WTC11 (cell line): ENCODE data around the gene COG1. TPM values are rescaled to one million over a fixed set of nuclear protein-coding genes. Genes with fewer than 3 reads are reported as not detected.

Source experiments
- ATAC-seq: fragments of 200-7000 bp; cut with Tn5 transposase; 2 replicates; pipeline ENCODE4 v1.10.0; 2021; ENCODE audit warnings: mild to moderate bottlenecking, moderate library complexity
- CTCF ChIA-PET: fragments of 300-600 bp; sonication (Branson Sonifier 250); formaldehyde crosslinking; loops from one replicate; lab custom pipeline; 2021; ENCODE audit warnings: antibody characterized with exemption; lab: Charles Lee
- POLR2A ChIA-PET: fragments of 350-600 bp; sonication (Branson Sonifier 250); formaldehyde crosslinking; loops from one replicate; lab custom pipeline; 2021; ENCODE audit warnings: antibody characterized with exemption; lab: Charles Lee
- DNase-seq: peaks from one replicate; pipeline ENCODE4 v3.0.0; 2021; ENCODE audit warnings: low spot score
- H3K27ac Mint-ChIP-seq: 2 replicates; pipeline ENCODE4 v1.8.0; 2021; ENCODE audit warnings: mixed read lengths
- H3K27me3 Mint-ChIP-seq: 2 replicates; pipeline ENCODE4 v1.8.0; 2021; ENCODE audit warnings: low read depth, mild to moderate bottlenecking, moderate library complexity, mixed read lengths
- H3K36me3 Mint-ChIP-seq: 2 replicates; pipeline ENCODE4 v1.8.0; 2021; ENCODE audit warnings: mixed read lengths
- H3K4me1 Mint-ChIP-seq: 2 replicates; pipeline ENCODE4 v1.8.0; 2022; ENCODE audit warnings: mixed read lengths
- H3K4me3 Mint-ChIP-seq: 2 replicates; pipeline ENCODE4 v1.8.0; 2021; ENCODE audit warnings: mild to moderate bottlenecking, moderate library complexity, mixed read lengths
- H3K9me3 Mint-ChIP-seq: 2 replicates; pipeline ENCODE4 v1.8.0; 2021; ENCODE audit warnings: mixed read lengths
- AFF4 ChIP-seq: sonication (generic); formaldehyde crosslinking; IDR thresholded peaks from 2 replicates; pipeline ENCODE4 v1.8.1; 2023; ENCODE audit warnings: mild to moderate bottlenecking, missing genetic modification reagents, borderline replicate concordance
- CREM ChIP-seq: sonication (generic); formaldehyde crosslinking; IDR thresholded peaks from 2 replicates; pipeline ENCODE4 v1.8.1; 2022; ENCODE audit warnings: mild to moderate bottlenecking, missing genetic modification reagents, moderate library complexity
- EMX1 ChIP-seq: fragments of 250-450 bp; sonication (Bioruptor Pico); IDR thresholded peaks from 2 replicates; pipeline ENCODE4 v1.8.0; 2021; ENCODE audit warnings: mild to moderate bottlenecking
- ESRRA ChIP-seq: sonication (generic); formaldehyde crosslinking; IDR thresholded peaks from 2 replicates; pipeline ENCODE4 v1.8.1; 2022; ENCODE audit warnings: mild to moderate bottlenecking, missing genetic modification reagents, borderline replicate concordance
- FOXJ3 ChIP-seq: sonication (generic); formaldehyde crosslinking; IDR thresholded peaks from 2 replicates; pipeline ENCODE4 v1.9.0; 2021; ENCODE audit warnings: missing genetic modification reagents, mild to moderate bottlenecking, borderline replicate concordance
- FOXK1 ChIP-seq: sonication (generic); formaldehyde crosslinking; IDR thresholded peaks from 2 replicates; pipeline ENCODE4 v1.8.0; 2022; ENCODE audit warnings: mild to moderate bottlenecking, moderate library complexity, missing genetic modification reagents
- GABPB1 ChIP-seq: sonication (generic); formaldehyde crosslinking; IDR thresholded peaks from 2 replicates; pipeline ENCODE4 v1.8.1; 2023; ENCODE audit warnings: mild to moderate bottlenecking, missing genetic modification reagents
- GRHL2 ChIP-seq: fragments of 250-450 bp; sonication (Bioruptor Pico); IDR thresholded peaks from 2 replicates; pipeline ENCODE4 v1.8.0; 2022; ENCODE audit warnings: mild to moderate bottlenecking, moderate library complexity; ENCODE audit not compliant: insufficient replicate concordance, severe bottlenecking
- GTF2I ChIP-seq: fragments of 250-450 bp; sonication (Bioruptor Pico); conservative IDR thresholded peaks from 2 replicates; pipeline ENCODE4 v1.4.0; 2021; ENCODE audit warnings: mild to moderate bottlenecking
- IRF2 ChIP-seq: sonication (generic); formaldehyde crosslinking; IDR thresholded peaks from 2 replicates; pipeline ENCODE4 v1.8.0; 2022; ENCODE audit warnings: low read depth, missing genetic modification reagents, borderline replicate concordance
- JUN ChIP-seq: sonication (generic); formaldehyde crosslinking; IDR thresholded peaks from 2 replicates; pipeline ENCODE4 v1.8.0; 2023; ENCODE audit warnings: mild to moderate bottlenecking, missing genetic modification reagents
- KAT7 ChIP-seq: sonication (generic); formaldehyde crosslinking; IDR thresholded peaks from 2 replicates; pipeline ENCODE4 v1.8.1; 2023; ENCODE audit warnings: missing genetic modification reagents, mild to moderate bottlenecking, borderline replicate concordance
- NFE2L1 ChIP-seq: sonication (generic); formaldehyde crosslinking; IDR thresholded peaks from 2 replicates; pipeline ENCODE4 v1.8.1; 2023; ENCODE audit warnings: missing genetic modification reagents
- PRDM15 ChIP-seq: sonication (generic); formaldehyde crosslinking; IDR thresholded peaks from 2 replicates; pipeline ENCODE4 v1.8.0; 2022; ENCODE audit warnings: missing genetic modification reagents
- SOX15 ChIP-seq: fragments of 250-450 bp; sonication (Bioruptor Pico); IDR thresholded peaks from 2 replicates; pipeline ENCODE4 v1.9.0; 2021; ENCODE audit warnings: mild to moderate bottlenecking
- ZNF263 ChIP-seq: sonication (generic); formaldehyde crosslinking; IDR thresholded peaks from 2 replicates; pipeline ENCODE4 v1.8.1; 2022; ENCODE audit warnings: low read depth, mild to moderate bottlenecking, moderate library complexity, missing genetic modification reagents
- ZNF281 ChIP-seq: sonication (generic); formaldehyde crosslinking; IDR thresholded peaks from 2 replicates; pipeline ENCODE4 v1.8.0; 2023; ENCODE audit warnings: mild to moderate bottlenecking, missing genetic modification reagents
- total RNA-seq: library from RNA; stranded (reverse); gene quantifications from 3 replicates; pipeline ENCODE4 v1.2.3, GENCODE V29; 2021
- TF ChIP-seq, protein P1 (sequence below): sonication (generic); formaldehyde crosslinking; IDR thresholded peaks from 2 replicates; pipeline ENCODE4 v1.8.0; 2022; ENCODE audit warnings: mild to moderate bottlenecking, missing genetic modification reagents
- TF ChIP-seq, protein P2 (sequence below): sonication (generic); formaldehyde crosslinking; IDR thresholded peaks from 2 replicates; pipeline ENCODE4 v1.8.0; 2023; ENCODE audit warnings: missing genetic modification reagents, mild to moderate bottlenecking, borderline replicate concordance
- TF ChIP-seq, protein P3 (sequence below): sonication (generic); formaldehyde crosslinking; IDR thresholded peaks from 2 replicates; pipeline ENCODE4 v1.8.0; 2023; ENCODE audit warnings: missing genetic modification reagents

The COG1 gene
- total RNA-seq, 1 experiment from 2014 or later: 22.6 TPM

DNA sequence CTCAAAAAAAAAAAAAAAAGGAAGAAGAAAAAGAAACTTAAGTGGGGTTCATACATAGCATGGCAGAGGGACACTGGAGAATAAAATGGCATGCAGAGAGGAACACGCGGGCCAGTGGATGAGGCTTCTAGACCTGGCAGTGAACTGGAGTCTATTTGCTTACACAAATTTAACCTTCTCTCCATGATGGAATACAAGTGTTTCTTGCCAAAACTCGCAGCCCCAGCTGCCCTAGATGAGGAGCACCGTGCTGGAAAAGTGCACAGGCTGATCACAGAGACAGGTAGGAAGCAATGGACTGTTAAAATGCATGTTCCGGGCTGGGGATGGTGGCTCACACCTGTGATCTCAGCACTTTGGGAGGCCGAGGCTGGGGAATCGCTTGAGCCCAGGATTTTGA, 18.7 kb upstream of the COG1 start:
- Mint-ChIP-seq H3K4me3 (no peak overlapping the region), H3K36me3 (peaks cover 15% of the 10 kb centered on the region), H3K27ac (no peak overlapping the region), H3K27me3 (peaks cover 5% of the 10 kb centered on the region), H3K9me3 (peaks cover 17% of the 10 kb centered on the region), H3K4me1 (peaks cover 29% of the 10 kb centered on the region)
- CTCF ChIA-PET: interaction anchor here (0.7 kb wide), 1 partner anchor 17 kb away, joined by 5 read pairs; no protein-coding TSS in a partner anchor
- no peak for DNase-seq
- TF ChIP-seq, protein P1, sequence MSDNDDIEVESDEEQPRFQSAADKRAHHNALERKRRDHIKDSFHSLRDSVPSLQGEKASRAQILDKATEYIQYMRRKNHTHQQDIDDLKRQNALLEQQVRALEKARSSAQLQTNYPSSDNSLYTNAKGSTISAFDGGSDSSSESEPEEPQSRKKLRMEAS (CRISPR knock-in tag): no peak
- no peak for TF ChIP-seq SOX15
- TF ChIP-seq KAT7: no peak
- TF ChIP-seq GTF2I: no peak
- no peak for TF ChIP-seq ZNF263 (CRISPR knock-in tag)
- TF ChIP-seq FOXJ3 (CRISPR knock-in tag): no peak
- TF ChIP-seq PRDM15 (CRISPR knock-in tag): no peak
- TF ChIP-seq, protein P2, sequence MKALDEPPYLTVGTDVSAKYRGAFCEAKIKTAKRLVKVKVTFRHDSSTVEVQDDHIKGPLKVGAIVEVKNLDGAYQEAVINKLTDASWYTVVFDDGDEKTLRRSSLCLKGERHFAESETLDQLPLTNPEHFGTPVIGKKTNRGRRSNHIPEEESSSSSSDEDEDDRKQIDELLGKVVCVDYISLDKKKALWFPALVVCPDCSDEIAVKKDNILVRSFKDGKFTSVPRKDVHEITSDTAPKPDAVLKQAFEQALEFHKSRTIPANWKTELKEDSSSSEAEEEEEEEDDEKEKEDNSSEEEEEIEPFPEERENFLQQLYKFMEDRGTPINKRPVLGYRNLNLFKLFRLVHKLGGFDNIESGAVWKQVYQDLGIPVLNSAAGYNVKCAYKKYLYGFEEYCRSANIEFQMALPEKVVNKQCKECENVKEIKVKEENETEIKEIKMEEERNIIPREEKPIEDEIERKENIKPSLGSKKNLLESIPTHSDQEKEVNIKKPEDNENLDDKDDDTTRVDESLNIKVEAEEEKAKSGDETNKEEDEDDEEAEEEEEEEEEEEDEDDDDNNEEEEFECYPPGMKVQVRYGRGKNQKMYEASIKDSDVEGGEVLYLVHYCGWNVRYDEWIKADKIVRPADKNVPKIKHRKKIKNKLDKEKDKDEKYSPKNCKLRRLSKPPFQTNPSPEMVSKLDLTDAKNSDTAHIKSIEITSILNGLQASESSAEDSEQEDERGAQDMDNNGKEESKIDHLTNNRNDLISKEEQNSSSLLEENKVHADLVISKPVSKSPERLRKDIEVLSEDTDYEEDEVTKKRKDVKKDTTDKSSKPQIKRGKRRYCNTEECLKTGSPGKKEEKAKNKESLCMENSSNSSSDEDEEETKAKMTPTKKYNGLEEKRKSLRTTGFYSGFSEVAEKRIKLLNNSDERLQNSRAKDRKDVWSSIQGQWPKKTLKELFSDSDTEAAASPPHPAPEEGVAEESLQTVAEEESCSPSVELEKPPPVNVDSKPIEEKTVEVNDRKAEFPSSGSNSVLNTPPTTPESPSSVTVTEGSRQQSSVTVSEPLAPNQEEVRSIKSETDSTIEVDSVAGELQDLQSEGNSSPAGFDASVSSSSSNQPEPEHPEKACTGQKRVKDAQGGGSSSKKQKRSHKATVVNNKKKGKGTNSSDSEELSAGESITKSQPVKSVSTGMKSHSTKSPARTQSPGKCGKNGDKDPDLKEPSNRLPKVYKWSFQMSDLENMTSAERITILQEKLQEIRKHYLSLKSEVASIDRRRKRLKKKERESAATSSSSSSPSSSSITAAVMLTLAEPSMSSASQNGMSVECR (CRISPR knock-in tag): no peak
- no peak for ATAC-seq
- POLR2A ChIA-PET: interaction anchor here (0.6 kb wide), 1 partner anchor 780 kb away, joined by 3 read pairs; no protein-coding TSS in a partner anchor

GRCh38 chr17:73175962-73176565, 16.8 kb upstream of the COG1 start:
- ChIA-PET CTCF (no interaction called here), POLR2A (no interaction called here)
- Mint-ChIP-seq H3K36me3 (peaks cover 5% of the 10 kb centered on the region; the same call in 1 of the 2 replicates), H3K4me3 (no peak overlapping the region), H3K9me3 (peaks cover 6% of the 10 kb centered on the region; the same call in 1 of the 2 replicates), H3K27me3 (no peaks in the 10 kb centered on the region), H3K4me1 (peaks cover 13% of the 10 kb centered on the region), H3K27ac (no peak overlapping the region)
- DNase-seq: no peak
- ATAC-seq: no peak
- TF ChIP-seq NFE2L1 (CRISPR knock-in tag) (no peak), EMX1 (no peak), IRF2 (CRISPR knock-in tag) (no peak), GTF2I (no peak), GRHL2 (no peak), CREM (CRISPR knock-in tag) (no peak), AFF4 (CRISPR knock-in tag) (no peak), FOXK1 (CRISPR knock-in tag) (no peak), ESRRA (no peak), ZNF281 (CRISPR knock-in tag) (no peak), JUN (CRISPR knock-in tag) (no peak), GABPB1 (CRISPR knock-in tag) (no peak)
- TF ChIP-seq, protein P3, sequence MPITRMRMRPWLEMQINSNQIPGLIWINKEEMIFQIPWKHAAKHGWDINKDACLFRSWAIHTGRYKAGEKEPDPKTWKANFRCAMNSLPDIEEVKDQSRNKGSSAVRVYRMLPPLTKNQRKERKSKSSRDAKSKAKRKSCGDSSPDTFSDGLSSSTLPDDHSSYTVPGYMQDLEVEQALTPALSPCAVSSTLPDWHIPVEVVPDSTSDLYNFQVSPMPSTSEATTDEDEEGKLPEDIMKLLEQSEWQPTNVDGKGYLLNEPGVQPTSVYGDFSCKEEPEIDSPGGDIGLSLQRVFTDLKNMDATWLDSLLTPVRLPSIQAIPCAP (CRISPR knock-in tag): no peak
